Cardiac muscle cell (in vitro differentiated cells and primary cell): Measurements from ENCODE around the gene YOD1. TPM values are rescaled to one million over a fixed set of nuclear protein-coding genes. Genes with fewer than 3 reads are reported as not detected.
A peak's percentile ranks its signal among the peaks of the same experiment; 100 is the strongest.

Experiments
- DNase-seq, 2 donors: peaks; one replicate each; pipeline versions ENCODE4 v3.0.0 to v3.0.0-alpha.2; 2010 to 2017; ENCODE audit warnings: low read depth in 1 of 2, low spot score in 1 of 2
- H3K27ac ChIP-seq: fragments of 200-600 bp; sonication (generic); 2 replicates; pipeline ENCODE4 v1.5.1; 2016
- H3K27me3 ChIP-seq: fragments of 200-600 bp; sonication (generic); 2 replicates; pipeline ENCODE4 v1.6.0; 2016; ENCODE audit warnings: control low read depth
- H3K36me3 ChIP-seq: fragments of 200-600 bp; sonication (generic); 2 replicates; pipeline ENCODE4 v1.5.1; 2016; ENCODE audit warnings: control low read depth
- H3K4me1 ChIP-seq: fragments of 200-600 bp; sonication (generic); 2 replicates; pipeline ENCODE4 v1.8.1; 2017; ENCODE audit warnings: low read depth, mild to moderate bottlenecking, mixed run types
- H3K4me3 ChIP-seq: fragments of 200-600 bp; sonication (generic); 2 replicates; pipeline ENCODE4 v1.5.1; 2016; ENCODE audit warnings: mild to moderate bottlenecking
- H3K9me3 ChIP-seq: fragments of 200-600 bp; sonication (generic); 2 replicates; pipeline ENCODE4 v1.5.1; 2017; ENCODE audit warnings: low read depth, mild to moderate bottlenecking, control low read depth
- CTCF ChIP-seq: IDR thresholded peaks from 2 replicates; pipeline ENCODE4 v1.5.1; 2012; ENCODE audit warnings: low read depth, mild to moderate bottlenecking, low read length
- polyA plus RNA-seq: library from polyadenylated mRNA; unstranded; fragments of >200 nt; fragmentation: Nextera tagmentation; extraction: Ambion mirVana; gene quantifications from 2 replicates; pipeline ENCODE4 v1.2.1, GENCODE V29; 2016
- total RNA-seq: library from RNA; depleted of rRNA; stranded (reverse); fragments of >200 nt; gene quantifications from 2 replicates; pipeline ENCODE4 v1.2.3, GENCODE V29; 2016

The YOD1 gene
- total and polyA plus RNA-seq, 2 experiments from 2014 or later: 3.8 to 8.8 TPM

- Histone ChIP-seq H3K4me1 (peaks cover 43% of the 10 kb centered on the region), H3K27me3 (no peaks in the 10 kb centered on the region), H3K27ac (no peak overlapping the region), H3K9me3 (no peaks in the 10 kb centered on the region), H3K36me3 (no peaks in the 10 kb centered on the region), H3K4me3 (no peak overlapping the region)
- TF ChIP-seq CTCF: no peak
- no peak for DNase-seq
Measured at GRCh38 chr1:207028884-207029650, 21.9 kb downstream of the YOD1 start.

GRCh38 chr1:207027921-207028320, 23.1 kb downstream of the YOD1 start:
- no peak for TF ChIP-seq CTCF
- no peak for DNase-seq
- Histone ChIP-seq H3K4me1 (peaks cover 47% of the 10 kb centered on the region), H3K27ac (no peak overlapping the region), H3K4me3 (no peak overlapping the region), H3K9me3 (no peaks in the 10 kb centered on the region), H3K36me3 (no peaks in the 10 kb centered on the region), H3K27me3 (no peaks in the 10 kb centered on the region)

GRCh38 chr1:207027206-207027777, 23.7 kb downstream of the YOD1 start:
- no peak for TF ChIP-seq CTCF
- Histone ChIP-seq H3K9me3 (no peaks in the 10 kb centered on the region), H3K27ac (no peak overlapping the region), H3K4me3 (no peak overlapping the region), H3K4me1 (peaks cover 47% of the 10 kb centered on the region), H3K36me3 (no peaks in the 10 kb centered on the region), H3K27me3 (no peaks in the 10 kb centered on the region)
- DNase-seq: no peak

GRCh38 chr1:207026104-207026534, 24.9 kb downstream of the YOD1 start:
- Histone ChIP-seq H3K27me3 (no peaks in the 10 kb centered on the region), H3K4me1 (peaks cover 47% of the 10 kb centered on the region), H3K27ac (peak overlapping the region; percentile 79), H3K36me3 (no peaks in the 10 kb centered on the region), H3K9me3 (no peaks in the 10 kb centered on the region), H3K4me3 (no peak overlapping the region)
- no peak for DNase-seq
- TF ChIP-seq CTCF: no peak

GRCh38 chr1:207025146-207025880, 25.7 kb downstream of the YOD1 start:
- H3K9me3 ChIP-seq: no peaks in the 10 kb centered on the region
- H3K27ac ChIP-seq: peak overlapping the region; percentile 79
- H3K27me3 ChIP-seq: no peaks in the 10 kb centered on the region
- no peak overlapping the region for H3K4me3 ChIP-seq
- no peak for TF ChIP-seq CTCF
- DNase-seq: peak; percentile 57 to 63
- no peaks in the 10 kb centered on the region for H3K36me3 ChIP-seq
- H3K4me1 ChIP-seq: peaks cover 41% of the 10 kb centered on the region
